NCI-H128 (cell line): ENCODE results near the gene SLC6A20.
"Not testable (repeated sequence)": the region's sequence is repeated elsewhere in the genome, so short reads cannot be mapped to it uniquely, and the experiment has no call there.

Source experiments
- DNase-seq: peaks from one replicate; lab custom pipeline; 2025; ENCODE audit not compliant: unreplicated experiment; lab: John Stamatoyannopoulos, UW

Gene SLC6A20

DNA sequence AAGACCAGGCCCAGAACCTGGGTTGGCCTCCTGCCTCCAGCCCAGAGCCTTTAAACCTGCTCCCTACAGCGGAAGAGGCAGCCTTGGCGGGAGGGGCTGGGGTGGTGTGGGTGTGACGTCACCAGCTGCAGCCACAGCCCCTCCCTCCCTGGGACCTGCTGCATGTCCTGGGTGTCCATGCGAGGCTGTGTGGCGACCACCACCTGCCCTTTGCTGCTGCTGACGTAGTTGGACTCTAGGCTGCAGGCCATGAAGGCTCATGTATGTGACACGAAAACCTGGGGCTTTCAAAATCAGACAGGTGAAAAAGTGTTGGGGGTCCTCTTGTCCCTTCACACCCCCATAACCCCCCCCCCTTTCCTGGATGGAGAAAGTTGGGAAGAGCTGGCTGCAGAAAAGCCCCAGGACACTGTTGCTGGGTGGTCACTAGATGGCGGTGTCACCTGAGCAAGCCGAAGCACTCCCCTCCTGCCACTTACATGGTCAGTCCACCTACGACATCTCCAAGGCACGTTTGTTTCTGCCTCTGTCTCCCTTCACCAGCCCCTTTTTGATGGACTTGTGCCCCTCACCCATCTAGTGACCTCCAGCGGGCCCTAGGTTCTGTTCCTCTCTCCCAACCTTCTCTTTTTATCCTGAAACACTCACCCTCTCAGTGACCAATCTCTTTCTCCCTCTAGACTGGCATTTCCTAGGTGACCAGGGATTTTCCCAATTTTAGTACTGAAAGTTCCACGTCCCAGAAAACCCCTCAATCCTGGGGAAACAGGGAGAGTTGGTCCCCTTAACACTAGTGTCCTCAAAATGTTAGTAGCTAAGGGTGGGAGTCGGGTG, 35.2 kb downstream of the SLC6A20 start:
- no peak for DNase-seq

DNA sequence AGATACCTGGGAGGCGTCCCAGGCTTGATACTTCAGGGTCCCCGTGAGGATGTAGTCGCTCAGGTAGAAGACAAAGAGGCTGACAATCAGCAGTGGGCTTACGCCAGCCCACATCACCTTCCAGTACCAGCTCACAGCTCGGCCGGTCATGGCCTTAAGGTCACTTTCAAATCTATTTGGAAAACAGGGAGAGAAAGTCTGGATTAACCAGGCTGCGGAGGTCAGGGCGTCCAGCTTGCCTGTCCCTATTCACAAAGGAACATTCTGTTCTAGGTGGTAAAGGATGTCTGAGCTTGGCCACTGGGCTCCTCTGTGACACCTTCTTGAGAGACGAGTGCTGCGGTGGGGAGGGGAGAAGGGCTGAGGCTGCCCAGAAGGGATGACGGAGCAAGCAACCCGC, 36.5 kb downstream of the SLC6A20 start:
- no peak for DNase-seq

DNA sequence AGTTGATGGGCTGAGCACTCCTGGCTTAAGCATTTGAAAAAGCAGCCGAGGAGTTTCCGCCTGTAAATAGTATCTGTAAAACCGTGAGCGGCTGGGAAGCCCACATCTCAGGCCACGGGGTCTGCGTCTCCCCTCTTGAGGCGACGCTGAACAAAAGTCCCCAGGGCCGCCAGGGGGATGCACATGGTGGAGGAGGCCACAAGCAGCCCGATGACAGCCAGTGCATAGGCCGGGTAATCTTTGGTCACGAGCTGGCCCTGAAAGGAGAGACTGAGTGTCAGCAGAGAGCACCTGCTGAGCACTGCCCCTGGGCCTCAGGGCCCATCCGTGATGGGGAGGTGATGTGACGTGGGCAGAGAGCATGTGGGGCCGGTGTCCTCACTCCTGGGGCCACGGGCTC, 37.5 kb downstream of the SLC6A20 start:
- DNase-seq = no peak

DNA sequence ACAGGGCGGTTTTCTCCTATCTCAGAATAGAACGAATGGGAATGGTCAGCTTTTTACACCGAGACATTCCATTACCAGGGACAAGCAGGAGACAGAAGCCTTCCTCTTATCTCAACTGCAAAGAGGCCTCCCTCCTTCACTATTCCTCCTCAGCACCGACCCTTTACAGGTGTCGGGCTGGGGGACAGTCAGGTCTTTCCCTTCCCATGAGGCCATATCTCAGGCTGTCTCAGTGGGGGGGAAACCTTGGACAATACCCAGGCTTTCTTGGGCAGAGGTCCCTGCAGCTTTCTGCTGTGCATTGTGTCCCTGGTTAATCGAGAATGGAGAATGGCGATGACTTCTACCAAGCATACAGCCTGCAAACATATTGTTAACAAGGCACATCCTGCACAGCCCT, 39.2 kb downstream of the SLC6A20 start:
- not testable (repeated sequence) for DNase-seq

DNA sequence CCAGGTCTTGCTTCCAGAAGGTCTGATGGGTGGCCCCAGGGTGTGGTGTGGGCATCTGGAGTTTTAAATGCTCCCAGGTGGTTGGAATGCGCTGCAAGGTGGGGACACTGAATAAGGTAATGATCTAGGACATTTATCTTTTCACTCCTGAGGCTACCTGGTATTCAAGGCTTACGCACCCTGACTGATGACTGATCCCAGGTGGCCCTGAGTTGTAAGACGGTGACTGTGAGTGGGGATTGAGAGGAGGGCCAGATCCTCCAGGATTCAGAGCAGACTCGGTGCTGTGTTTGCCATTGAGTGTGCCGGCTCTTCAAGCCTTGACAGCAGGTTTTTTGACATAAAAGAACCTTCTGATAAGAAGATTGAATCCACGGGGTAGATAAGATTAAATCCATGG, 40.3 kb downstream of the SLC6A20 start:
- no peak for DNase-seq

DNA sequence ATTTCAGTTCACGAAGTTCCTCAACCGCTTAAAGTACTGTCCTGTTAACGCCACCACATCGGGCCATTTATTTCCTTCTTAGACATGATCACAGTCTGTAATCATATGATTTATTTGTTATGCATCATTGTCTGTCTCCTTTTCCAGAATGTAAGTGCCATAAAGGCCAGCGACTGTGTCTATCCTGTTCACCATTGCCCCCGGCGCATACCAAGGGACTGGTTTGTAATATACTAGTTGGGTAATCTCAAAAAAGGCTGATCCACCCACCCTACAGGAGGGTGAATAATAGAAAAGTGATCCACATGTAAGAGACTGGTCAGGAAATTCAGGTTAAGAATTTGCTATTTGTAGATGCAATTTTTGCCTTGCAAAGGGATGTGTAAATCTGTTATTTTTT, 41.9 kb downstream of the SLC6A20 start:
- no peak for DNase-seq

DNA sequence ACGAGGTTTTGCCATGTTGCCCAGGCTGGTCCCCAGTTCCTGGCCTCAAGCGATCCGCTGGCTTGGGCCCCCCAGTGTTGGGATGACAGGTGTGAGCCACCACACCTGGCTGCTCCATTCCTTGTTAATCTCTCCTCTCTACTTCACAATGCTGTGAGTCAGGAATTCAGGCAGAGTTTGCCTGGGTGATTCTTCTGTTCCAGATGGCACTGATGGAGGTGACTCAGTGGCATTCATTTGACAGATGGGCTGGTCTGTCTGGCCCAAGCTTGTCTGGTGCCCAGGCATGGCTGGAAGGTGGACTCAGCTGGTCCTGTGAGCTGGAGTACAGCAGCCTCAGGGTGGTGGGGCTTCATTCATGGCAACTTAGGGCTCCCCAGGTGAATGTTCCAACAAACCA, 43.2 kb downstream of the SLC6A20 start:
- DNase-seq = no peak

DNA sequence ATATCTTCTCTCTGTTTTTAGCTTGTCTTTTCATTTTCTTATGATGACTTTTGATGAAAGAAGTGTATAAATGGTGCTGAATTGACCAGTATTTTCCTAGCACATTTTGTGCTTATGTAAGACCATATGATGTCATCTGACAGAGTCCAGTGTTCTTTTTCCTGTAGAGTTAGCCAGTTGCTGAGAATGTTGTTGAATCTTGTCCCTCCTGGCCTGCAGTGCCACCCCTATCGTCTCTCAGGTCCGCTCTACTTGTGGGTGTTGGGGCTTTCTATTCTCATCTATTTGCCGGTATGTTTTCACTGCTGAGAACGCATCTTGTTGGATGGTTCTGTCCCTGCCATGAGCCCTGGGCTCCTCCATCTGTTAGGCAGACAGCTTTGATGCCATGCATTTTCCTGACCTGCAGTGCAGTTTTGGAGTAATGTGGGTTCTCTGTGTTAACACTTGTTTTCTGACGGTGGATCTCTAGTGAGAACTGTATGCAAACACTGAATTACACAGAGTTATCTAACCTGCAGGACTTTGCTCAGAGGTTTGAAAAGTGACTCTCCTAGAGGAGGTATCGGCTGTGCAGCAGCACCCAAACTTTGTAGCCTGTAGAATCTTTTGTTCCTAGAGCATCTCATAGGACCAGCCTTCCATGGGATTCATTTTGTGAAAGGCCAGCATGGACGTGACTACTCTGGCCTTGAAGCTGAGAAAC, 44.6 kb downstream of the SLC6A20 start:
- no peak for DNase-seq

DNA sequence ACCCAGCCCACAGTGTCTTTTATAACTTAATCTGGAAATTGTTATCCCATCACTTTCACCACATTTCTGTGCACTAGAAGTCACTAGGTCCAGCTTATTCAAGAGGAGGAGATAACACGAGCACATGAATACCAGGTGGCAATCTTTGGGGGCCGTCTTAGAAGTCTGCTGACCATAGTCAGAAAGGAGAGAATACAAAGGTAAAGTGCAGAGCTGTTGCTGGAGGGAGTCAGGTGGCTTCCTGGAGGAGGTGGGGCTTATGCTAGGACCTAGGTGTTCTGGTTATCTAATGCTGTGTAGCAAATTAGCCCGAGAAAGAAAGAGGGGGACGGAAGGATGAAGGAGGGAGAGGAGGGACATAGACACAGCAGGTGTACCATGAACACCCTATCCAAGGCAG, 46.5 kb downstream of the SLC6A20 start:
- no peak for DNase-seq

DNA sequence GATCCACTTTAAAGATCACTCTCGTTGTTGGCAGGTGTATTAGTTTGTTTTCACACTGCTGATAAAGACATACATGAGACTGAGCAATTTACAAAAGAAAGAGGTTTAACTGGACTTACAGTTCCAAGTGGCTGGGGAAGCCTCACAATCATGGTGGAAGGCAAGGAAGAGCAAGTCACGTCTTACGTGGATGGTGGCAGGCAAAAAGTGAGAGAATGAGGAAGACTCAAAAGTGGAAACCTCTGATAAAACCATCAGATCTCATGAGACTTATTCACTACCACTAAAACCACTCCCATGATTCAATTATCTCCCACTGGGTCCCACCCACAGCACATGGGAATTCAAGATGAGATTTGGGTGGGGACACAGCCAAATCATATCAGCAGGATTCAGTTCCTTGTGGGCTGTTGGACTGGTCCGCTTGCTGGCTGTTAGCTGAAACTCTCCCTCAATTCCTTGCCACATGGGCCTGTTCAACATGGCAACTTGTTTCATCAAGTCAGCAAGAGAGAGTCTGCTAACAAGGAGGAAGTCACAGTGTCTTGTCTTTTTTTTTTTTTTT, 47.2 kb downstream of the SLC6A20 start:
- DNase-seq = not testable (repeated sequence)

DNA sequence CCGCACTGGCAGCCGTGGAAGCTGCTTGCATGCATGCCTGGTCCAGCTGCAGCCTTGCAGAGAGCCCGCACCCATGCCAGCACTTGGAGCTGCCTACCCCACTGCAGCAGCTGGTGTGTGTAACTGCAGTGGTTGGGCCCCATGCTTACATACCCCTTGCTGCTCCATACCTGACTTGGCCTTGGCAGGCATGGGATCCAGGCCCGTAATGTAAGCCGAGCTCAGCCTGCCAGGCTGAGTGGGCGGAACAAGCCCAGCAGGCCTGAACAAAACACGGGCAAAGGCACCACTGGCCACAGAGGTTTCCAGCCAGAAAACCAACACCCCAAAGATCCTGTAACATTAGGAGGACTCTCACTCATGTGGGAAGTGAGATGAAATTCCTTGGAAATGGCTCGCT, 48.3 kb downstream of the SLC6A20 start:
- no peak for DNase-seq

DNA sequence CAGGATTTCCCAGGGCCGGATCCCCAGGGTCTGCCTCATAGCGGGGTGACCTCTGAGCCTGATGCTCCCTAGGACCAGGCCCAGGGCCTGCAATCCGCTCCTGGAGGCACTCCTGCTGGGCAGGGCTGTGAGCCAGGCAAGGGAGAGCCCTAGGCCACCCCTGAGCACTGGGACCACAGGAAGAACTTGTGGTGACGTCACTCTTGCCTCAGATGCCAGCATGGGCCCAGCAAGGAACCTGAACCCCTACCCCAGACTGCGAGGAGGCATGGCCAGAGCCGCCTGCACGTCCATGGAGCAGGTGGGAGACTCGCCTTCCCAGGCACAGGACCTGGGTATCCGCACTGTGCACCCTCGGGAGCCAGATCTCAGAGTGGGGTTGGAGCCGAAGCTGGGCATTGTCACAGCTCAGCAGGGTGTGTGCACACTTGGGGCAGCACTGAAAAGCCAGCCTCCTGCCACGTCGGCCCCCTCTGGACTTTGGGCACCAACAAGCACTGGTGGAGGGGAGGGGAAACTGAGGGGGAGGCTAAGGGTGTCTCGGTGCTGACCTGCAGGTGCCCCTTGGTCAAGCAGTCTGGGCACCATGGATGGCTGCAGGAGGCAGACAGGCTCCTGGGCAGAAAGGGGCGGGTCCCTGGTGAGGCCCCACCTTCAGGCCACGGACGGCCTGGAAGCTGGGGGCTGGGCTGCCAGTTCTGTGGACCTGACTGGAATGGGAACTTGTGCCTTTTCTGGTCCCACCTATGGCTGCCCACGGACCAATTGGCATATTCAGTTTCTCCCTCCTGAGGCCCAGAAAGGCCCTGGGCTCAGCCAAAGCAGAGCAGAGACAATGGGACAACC, 49.3 kb downstream of the SLC6A20 start:
- DNase-seq = no peak

DNA sequence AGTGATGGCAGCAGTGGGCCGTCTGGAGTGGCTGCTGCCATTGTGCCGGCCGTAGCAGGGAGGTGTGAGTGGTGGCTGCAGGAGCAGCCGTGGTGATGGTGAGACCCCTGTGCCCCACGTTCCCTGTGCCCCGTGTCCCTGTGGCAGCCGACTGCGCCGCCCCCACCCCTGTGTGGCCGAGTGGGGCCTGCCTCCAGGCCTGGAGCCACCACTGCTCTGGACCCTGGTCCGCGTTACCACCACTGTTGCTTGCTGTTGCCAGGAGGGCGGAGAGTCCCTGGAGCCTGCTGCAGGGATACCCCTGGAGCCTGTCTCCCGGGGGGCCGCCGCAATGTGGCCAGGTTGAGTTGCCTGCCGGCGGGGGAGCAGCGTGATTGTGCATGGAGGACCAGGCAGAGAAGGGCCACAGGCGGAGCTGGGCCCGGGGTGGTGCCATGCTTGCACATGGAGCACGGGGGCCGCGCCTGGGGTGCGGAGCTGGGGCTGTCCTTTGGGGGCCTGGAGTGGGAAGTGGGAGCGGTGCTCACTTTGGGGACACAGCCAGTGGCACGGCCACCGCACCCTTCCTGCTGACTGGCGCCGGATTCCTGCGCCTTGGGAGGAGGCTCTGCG, 50.1 kb downstream of the SLC6A20 start:
- no peak for DNase-seq

DNA sequence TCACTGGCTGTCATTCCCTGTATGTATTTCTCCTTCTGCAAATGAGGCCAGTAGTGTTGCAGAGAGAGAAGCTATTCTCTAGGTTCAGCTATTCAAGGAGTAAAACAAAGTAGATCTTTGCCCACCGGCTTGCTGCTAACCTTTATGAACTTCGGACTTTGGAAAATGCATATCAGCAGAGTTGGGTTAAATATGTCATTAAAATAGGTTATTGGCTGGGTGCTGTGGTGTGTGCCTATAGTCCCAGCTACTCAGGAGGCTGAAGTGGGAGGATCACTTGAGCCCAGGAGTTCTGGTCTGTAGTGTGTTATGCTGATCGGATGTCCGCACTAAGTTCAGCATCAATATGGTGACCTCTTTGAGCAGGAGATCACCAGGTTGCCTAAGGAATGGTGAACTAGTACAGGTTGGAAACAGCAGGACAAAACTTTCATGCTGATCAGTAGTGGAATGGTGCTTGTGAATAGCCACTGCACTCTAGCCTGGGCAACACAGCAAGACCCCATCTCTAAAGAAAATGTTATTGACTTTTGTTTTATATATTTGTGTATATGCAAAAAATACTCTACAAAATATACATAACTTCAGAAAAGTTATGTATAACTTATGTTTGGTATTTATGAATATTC, 53.8 kb downstream of the SLC6A20 start:
- no peak for DNase-seq

DNA sequence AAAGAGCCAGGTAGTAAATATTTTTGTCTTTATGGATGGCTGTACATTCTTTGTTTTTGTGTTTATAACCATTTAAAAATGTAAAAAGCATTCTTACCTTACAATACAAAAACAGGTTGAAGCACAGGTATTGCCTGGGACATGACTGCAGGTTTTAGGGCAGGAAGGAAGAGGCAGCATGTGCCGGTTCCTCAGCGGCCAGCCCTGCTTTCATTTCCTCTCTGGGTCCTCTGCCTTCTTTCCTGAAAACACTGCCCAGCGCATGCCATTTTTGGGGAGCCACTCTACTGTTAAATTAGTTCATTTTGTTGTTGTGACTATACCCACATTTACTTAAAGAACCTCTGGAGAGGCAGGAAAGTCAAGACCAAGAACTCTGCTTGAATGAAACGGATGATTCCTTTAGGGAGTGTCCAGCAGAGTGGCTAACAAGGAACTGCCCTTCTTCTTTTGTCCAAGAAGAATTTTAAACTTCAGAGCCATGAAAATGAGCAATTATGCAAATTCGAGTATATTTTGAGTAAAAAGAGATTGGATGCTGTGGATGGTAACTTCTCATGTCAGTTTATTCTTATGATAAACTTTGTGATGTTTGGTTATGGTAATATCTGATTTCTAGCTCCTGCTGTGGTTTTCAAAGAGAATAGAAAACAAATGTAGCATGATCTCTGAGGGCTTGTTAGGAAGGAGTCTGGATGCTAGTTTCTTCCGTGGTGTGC, 54.4 kb downstream of the SLC6A20 start:
- no peak for DNase-seq

DNA sequence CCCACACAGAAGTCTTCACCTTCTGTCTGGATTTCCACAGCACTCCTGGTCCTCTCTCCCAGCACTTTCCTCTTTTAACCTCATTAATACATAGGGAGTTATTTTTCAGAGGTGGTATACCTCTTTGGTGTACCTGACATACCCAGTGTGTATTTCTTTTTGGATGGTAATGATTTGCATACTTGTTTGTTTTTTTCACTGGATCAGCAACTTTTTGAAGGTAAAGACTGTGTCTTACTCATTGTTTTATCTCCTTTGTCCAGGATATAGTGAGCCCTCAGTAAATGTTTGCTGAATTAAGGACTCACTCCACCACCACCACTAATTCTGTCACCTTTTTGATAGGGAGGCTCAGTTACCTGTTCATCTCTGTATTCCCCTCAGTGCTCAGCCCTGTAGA, 55.1 kb downstream of the SLC6A20 start:
- DNase-seq = no peak

DNA sequence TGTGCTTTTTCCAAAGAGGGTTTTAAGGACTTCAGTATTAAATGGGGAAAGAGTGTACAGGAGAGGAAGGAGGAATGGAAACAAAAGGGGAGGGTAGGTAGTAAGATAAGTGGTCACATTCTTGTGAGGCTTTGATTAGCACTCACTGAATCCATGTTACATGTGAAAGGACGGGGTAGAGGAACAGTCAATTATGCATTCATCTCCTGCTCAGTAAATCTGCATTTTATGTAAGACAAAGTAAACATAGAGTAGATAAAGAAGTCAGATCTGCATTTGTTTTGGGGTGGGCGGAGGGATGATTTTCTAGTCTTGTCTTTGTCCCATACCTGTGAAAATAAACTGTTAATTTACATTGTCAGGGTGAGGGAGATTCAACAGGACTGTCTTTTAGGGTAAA, 56.3 kb downstream of the SLC6A20 start:
- no peak for DNase-seq

DNA sequence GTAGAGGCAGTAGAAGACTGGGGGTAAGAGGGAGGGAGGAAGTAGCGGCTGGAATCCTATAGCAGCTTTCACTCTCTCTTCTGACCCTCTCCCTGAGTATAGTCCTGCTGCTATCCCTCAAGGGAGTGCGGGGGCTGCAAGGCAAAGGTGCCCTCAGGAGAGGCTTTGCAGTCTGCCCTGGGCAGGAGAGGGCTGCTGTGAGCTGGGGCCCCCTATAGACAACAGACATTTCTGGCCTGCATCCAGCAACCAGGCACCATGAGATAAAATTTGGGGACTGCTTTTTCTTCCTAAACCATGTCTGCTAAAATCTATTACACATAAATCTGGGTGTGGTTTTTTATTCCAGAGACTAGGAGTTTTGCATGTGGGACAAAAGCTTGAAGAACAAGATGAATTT, 59.1 kb downstream of the SLC6A20 start:
- DNase-seq = no peak

DNA sequence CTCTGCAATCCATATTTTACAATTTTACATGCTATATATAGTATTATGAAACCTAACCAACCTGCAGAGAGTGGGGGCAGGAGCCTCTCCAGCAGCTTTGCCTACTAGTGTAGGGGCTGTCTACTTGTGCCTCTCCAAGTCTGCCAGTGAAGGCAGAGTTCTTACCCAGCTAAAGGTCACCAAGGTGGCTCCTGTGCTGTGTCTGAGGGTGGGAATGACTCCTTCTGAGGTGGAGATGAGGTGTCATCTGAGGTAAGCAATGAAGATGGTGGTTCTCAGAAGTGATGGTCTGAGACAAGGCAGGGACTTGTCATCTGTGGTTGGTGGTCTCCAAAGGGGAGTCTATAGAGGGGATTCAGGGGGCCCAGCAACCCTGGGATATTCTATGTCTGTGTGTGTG, 59.6 kb downstream of the SLC6A20 start:
- DNase-seq = no peak
